Measurements from ENCODE around the gene RUBCNL.

DNA sequence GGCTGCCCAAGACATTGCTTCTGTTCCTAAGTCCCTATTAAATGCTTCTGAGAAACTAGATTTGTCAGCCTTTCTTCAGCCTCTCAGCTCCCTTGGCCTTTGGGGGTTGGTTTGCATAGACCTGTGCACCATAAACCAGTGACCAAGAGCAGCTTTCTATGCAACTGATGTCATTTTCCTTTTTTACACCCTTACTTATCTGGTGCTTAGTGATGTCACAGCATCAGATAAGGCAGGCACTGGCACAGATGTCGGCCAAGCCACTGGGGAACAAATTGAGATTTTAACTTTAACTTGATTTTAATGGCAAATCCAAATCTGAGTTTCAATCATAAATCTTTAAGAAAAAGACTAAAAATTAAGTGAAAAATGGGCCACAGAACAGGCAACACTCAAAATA is 59.8 kb downstream of the RUBCNL start:
- TF ChIP-seq, protein P1, sequence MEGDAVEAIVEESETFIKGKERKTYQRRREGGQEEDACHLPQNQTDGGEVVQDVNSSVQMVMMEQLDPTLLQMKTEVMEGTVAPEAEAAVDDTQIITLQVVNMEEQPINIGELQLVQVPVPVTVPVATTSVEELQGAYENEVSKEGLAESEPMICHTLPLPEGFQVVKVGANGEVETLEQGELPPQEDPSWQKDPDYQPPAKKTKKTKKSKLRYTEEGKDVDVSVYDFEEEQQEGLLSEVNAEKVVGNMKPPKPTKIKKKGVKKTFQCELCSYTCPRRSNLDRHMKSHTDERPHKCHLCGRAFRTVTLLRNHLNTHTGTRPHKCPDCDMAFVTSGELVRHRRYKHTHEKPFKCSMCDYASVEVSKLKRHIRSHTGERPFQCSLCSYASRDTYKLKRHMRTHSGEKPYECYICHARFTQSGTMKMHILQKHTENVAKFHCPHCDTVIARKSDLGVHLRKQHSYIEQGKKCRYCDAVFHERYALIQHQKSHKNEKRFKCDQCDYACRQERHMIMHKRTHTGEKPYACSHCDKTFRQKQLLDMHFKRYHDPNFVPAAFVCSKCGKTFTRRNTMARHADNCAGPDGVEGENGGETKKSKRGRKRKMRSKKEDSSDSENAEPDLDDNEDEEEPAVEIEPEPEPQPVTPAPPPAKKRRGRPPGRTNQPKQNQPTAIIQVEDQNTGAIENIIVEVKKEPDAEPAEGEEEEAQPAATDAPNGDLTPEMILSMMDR (IDR thresholded peaks at IDR 0.05; ENCODE audit: low read depth, low read length), result no peak
- TF ChIP-seq, protein P2, sequence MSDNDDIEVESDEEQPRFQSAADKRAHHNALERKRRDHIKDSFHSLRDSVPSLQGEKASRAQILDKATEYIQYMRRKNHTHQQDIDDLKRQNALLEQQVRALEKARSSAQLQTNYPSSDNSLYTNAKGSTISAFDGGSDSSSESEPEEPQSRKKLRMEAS (IDR thresholded peaks at IDR 0.05; ENCODE audit: low read depth, low read length), result no peak
